Measurements from ENCODE around the gene FHIT. TPM values are rescaled to one million over a fixed set of nuclear protein-coding genes. Genes with fewer than 3 reads are reported as not detected.
"Not testable (repeated sequence)": the region's sequence is repeated elsewhere in the genome, so short reads cannot be mapped to it uniquely, and the experiment has no call there.

Gene FHIT
- total and polyA plus RNA-seq, 8 donors: 1.8 to 10.6 (median 7.1) TPM

DNA sequence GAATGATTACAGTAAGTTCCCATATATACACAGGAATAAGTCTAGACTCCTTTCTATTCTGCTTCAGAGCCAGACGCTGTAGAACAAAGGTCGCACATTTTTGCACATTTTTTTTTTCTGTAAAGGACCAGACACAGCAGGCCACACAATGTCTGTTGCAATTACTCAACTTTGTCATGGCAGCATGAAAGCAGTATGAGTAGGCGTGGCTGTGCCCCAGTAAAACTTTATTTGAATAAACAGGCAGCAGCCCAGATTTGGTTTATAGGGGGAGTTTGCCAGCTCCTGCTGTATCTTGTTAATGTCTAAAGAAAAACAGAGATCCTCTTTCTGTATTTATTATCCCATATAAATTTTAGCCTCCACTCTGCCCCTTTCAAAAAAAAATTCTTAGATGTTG is 708.3 kb downstream of the FHIT start:
- WGBS, 5 donors: 61 to 79% (median 69%) methylated on average over 3 of the region's 3 CpGs
- TF ChIP-seq POLR2A (IDR thresholded peaks at IDR 0.05): no peak

GRCh38 chr3:60539394-60539793 is 711.9 kb downstream of the FHIT start:
- H3K9me3 ChIP-seq; H3K36me3 ChIP-seq; DNase-seq; H3K27me3 ChIP-seq; H3K27ac ChIP-seq; H3K4me3 ChIP-seq; intact Hi-C loops (cut with DNase I; ENCODE audit: low total_unique reads); H3K4me1 ChIP-seq: not testable (repeated sequence)
- 88 to 100% (median 93%) methylated on average over 2 of the region's 2 CpGs for WGBS, 5 donors

More for the DNA sequence above, 708.3 kb downstream of the FHIT start:
- no peak overlapping the region for H3K27ac ChIP-seq
- H3K36me3 ChIP-seq: no peaks in the 10 kb centered on the region
- peak in 1 of 2 donors; percentile 7 for DNase-seq
- H3K27me3 ChIP-seq: no peaks in the 10 kb centered on the region
- H3K9me3 ChIP-seq: no peaks in the 10 kb centered on the region
- no peak overlapping the region for H3K4me3 ChIP-seq
- intact Hi-C loops (cut with DNase I; ENCODE audit: low total_unique reads): no loop called here
- H3K4me1 ChIP-seq: no peaks in the 10 kb centered on the region

- Histone ChIP-seq H3K27me3 (no peaks in the 10 kb centered on the region), H3K4me1 (no peaks in the 10 kb centered on the region), H3K9me3 (no peaks in the 10 kb centered on the region), H3K36me3 (no peaks in the 10 kb centered on the region), H3K4me3 (no peak overlapping the region), H3K27ac (no peak overlapping the region)
- intact Hi-C loops (cut with DNase I; ENCODE audit: low total_unique reads): no loop called here
- peak in 1 of 2 donors; percentile 34 for DNase-seq
- 44 to 58% (median 52%) methylated on average over 3 of the region's 3 CpGs for WGBS, 5 donors
- TF ChIP-seq POLR2A (IDR thresholded peaks at IDR 0.05) (no peak), POLR2AphosphoS5 (IDR thresholded peaks at IDR 0.05) (no peak), CTCF (IDR thresholded peaks at IDR 0.05) (no peak), EP300 (IDR thresholded peaks at IDR 0.05) (no peak)
These were observed 714.8 kb downstream of the FHIT start for GRCh38 chr3:60536420-60536819.

GRCh38 chr3:60531759-60532158 is 719.5 kb downstream of the FHIT start:
- DNase-seq: no peak
- no peak for TF ChIP-seq POLR2A (IDR thresholded peaks at IDR 0.05)
- no peak for TF ChIP-seq EP300 (IDR thresholded peaks at IDR 0.05)
- no peak for TF ChIP-seq POLR2AphosphoS5 (IDR thresholded peaks at IDR 0.05)
- no peak for TF ChIP-seq CTCF (IDR thresholded peaks at IDR 0.05)

DNA sequence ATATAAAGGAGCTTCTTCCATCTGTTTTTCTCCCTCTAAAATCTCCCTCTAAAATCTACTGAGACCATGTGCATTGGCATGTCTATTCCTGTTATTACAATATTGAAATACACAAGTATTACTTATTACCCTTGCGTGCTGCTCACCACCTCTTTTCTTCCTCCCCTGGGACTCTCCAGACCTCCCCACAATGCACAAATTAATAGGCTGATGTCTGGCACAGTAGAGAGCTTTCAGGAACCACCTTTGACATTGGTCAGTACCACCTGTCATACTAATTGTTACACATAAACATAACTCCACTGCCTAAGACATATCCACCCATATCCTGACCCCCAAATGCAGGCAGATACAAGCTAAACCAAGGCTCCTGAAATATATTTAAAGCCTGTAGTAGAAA is 722.6 kb downstream of the FHIT start:
- no peak for DNase-seq
- intact Hi-C loops (cut with DNase I; ENCODE audit: low total_unique reads): no loop called here
- Histone ChIP-seq H3K9me3 (no peaks in the 10 kb centered on the region), H3K27ac (no peak overlapping the region), H3K4me3 (no peak overlapping the region), H3K27me3 (no peaks in the 10 kb centered on the region), H3K36me3 (no peaks in the 10 kb centered on the region), H3K4me1 (no peaks in the 10 kb centered on the region)
- TF ChIP-seq CTCF (IDR thresholded peaks at IDR 0.05) (no peak), POLR2AphosphoS5 (IDR thresholded peaks at IDR 0.05) (no peak), EP300 (IDR thresholded peaks at IDR 0.05) (no peak)
- 77 to 100% (median 89%) methylated on average over 1 of the region's 1 CpG for WGBS, 5 donors

More at GRCh38 chr3:60531759-60532158, 719.5 kb downstream of the FHIT start:
- intact Hi-C loops (cut with DNase I; ENCODE audit: low total_unique reads): no loop called here
- Histone ChIP-seq H3K9me3 (no peaks in the 10 kb centered on the region), H3K4me3 (no peak overlapping the region), H3K27ac (no peak overlapping the region), H3K27me3 (no peaks in the 10 kb centered on the region), H3K4me1 (no peaks in the 10 kb centered on the region), H3K36me3 (no peaks in the 10 kb centered on the region)
- 91 to 96% (median 96%) methylated on average over 5 of the region's 5 CpGs for WGBS, 5 donors
